Liver (tissue), 9 donors: Measurements from ENCODE around the gene NAA10. TPM values are rescaled to one million over a fixed set of nuclear protein-coding genes. Genes with fewer than 3 reads are reported as not detected.

Experiments used
- DNase-seq: peaks from one replicate; pipeline ENCODE4 v3.0.0-alpha.2; 2017; ENCODE audit warnings: low spot score
- H3K27ac ChIP-seq, 2 donors: one replicate each; pipeline ENCODE4 v1.7.0; 2013; ENCODE audit warnings: inconsistent platforms in 2 of 2, low read length in 2 of 2, control low read depth in 1 of 2, low read depth in 1 of 2, mild to moderate bottlenecking in 1 of 2
- H3K27me3 ChIP-seq, 4 donors: one replicate each; pipeline versions ENCODE4 v1.6.1 to v1.7.0; 2013; ENCODE audit warnings: low read length in 3 of 4, inconsistent platforms in 1 of 4, mild to moderate bottlenecking in 1 of 4, moderate library complexity in 1 of 4; ENCODE audit not compliant: control insufficient read depth in 4 of 4, insufficient read depth in 4 of 4
- H3K36me3 ChIP-seq, 4 donors: one replicate each; pipeline versions ENCODE4 v1.6.1 to v1.7.0; 2013; ENCODE audit warnings: low read length in 3 of 4, mild to moderate bottlenecking in 3 of 4, low read depth in 1 of 4, moderate library complexity in 1 of 4; ENCODE audit not compliant: control insufficient read depth in 4 of 4, insufficient read depth in 3 of 4
- H3K4me1 ChIP-seq, 4 donors: one replicate each; pipeline versions ENCODE4 v1.6.1 to v1.7.0; 2013; ENCODE audit warnings: low read length in 3 of 4, mild to moderate bottlenecking in 3 of 4, moderate library complexity in 1 of 4; ENCODE audit not compliant: control insufficient read depth in 4 of 4, insufficient read depth in 4 of 4
- H3K4me3 ChIP-seq, 3 donors: one replicate each; pipeline versions ENCODE4 v1.6.1 to v1.7.0; 2013; ENCODE audit warnings: low read length in 3 of 3, control low read depth in 1 of 3, low read depth in 1 of 3, mild to moderate bottlenecking in 1 of 3
- H3K9ac ChIP-seq, 2 donors: one replicate each; pipeline ENCODE4 v1.7.0; 2013; ENCODE audit warnings: low read length in 2 of 2, mild to moderate bottlenecking in 2 of 2, moderate library complexity in 2 of 2, control low read depth in 1 of 2, low read depth in 1 of 2
- H3K9me3 ChIP-seq, 4 donors: one replicate each; pipeline versions ENCODE4 v1.6.1 to v1.7.0; 2013; ENCODE audit warnings: low read length in 3 of 4; ENCODE audit not compliant: control insufficient read depth in 4 of 4
- CTCF ChIP-seq: fragments of 150-350 bp; IDR thresholded peaks from 2 replicates; pipeline ENCODE4 v1.5.1; 2017; ENCODE audit warnings: improper control_type of control experiment, low read depth, low read length; ENCODE audit not compliant: missing input control
- EGR1 ChIP-seq, 2 donors: IDR thresholded peaks; 2 replicates each; pipeline ENCODE4 v1.6.1; 2016 to 2018; ENCODE audit warnings: antibody characterized with exemption in 2 of 2, low read depth in 2 of 2
- FOXA1 ChIP-seq: IDR thresholded peaks from 2 replicates; pipeline ENCODE4 v1.6.1; 2016; ENCODE audit warnings: antibody characterized with exemption
- FOXA2 ChIP-seq: IDR thresholded peaks from 2 replicates; pipeline ENCODE4 v1.6.1; 2016; ENCODE audit warnings: antibody characterized with exemption
- GABPA ChIP-seq, 2 donors: IDR thresholded peaks in 1 of 2; conservative IDR thresholded peaks in 1 of 2; 2 replicates each; pipeline ENCODE4 v1.6.1; 2016; ENCODE audit warnings: antibody characterized with exemption in 2 of 2, mild to moderate bottlenecking in 1 of 2, moderate library complexity in 1 of 2
- HNF4A ChIP-seq, 2 donors: conservative IDR thresholded peaks; 2 replicates each; pipeline ENCODE4 v1.6.1; 2016; ENCODE audit warnings: antibody characterized with exemption in 2 of 2, mild to moderate bottlenecking in 2 of 2
- HNF4G ChIP-seq: IDR thresholded peaks from 2 replicates; pipeline ENCODE4 v1.6.1; 2016; ENCODE audit warnings: antibody characterized with exemption
- JUND ChIP-seq, 2 donors: IDR thresholded peaks; 2 replicates each; pipeline ENCODE4 v1.6.1; 2016; ENCODE audit warnings: antibody characterized with exemption in 2 of 2
- MAX ChIP-seq: IDR thresholded peaks from 2 replicates; pipeline ENCODE4 v1.6.1; 2016; ENCODE audit warnings: antibody characterized with exemption
- NR2F2 ChIP-seq: IDR thresholded peaks from 2 replicates; pipeline ENCODE4 v1.6.1; 2016; ENCODE audit warnings: antibody characterized with exemption
- RAD21 ChIP-seq, 2 donors: IDR thresholded peaks; 2 replicates each; pipeline ENCODE4 v1.6.1; 2016; ENCODE audit warnings: antibody characterized with exemption in 2 of 2, mild to moderate bottlenecking in 2 of 2
- REST ChIP-seq: IDR thresholded peaks from 2 replicates; pipeline ENCODE4 v1.6.1; 2016; ENCODE audit warnings: antibody characterized with exemption, mild to moderate bottlenecking
- RXRA ChIP-seq, 2 donors: IDR thresholded peaks; 2 replicates each; pipeline ENCODE4 v1.6.1; 2017 to 2018; ENCODE audit warnings: antibody characterized with exemption in 2 of 2, mild to moderate bottlenecking in 1 of 2
- SP1 ChIP-seq: IDR thresholded peaks from 2 replicates; pipeline ENCODE4 v1.6.1; 2018; ENCODE audit warnings: antibody characterized with exemption, mild to moderate bottlenecking
- TAF1 ChIP-seq: conservative IDR thresholded peaks from 2 replicates; pipeline ENCODE4 v1.6.1; 2016; ENCODE audit warnings: antibody characterized with exemption, mild to moderate bottlenecking
- YY1 ChIP-seq: IDR thresholded peaks from 2 replicates; pipeline ENCODE4 v1.6.1; 2016; ENCODE audit warnings: antibody characterized with exemption, mild to moderate bottlenecking
- ZBTB33 ChIP-seq: IDR thresholded peaks from 2 replicates; pipeline ENCODE4 v1.6.1; 2016; ENCODE audit warnings: antibody characterized with exemption
- WGBS: extraction: QIAGEN DNeasy Blood & Tissue Kit; methylation state at CpG from one replicate; pipeline ENCODE4 v1.1.7; 2013; 5-methylcytosine and 5-hydroxymethylcytosine counted together
- polyA plus RNA-seq, 2 donors: library from polyadenylated mRNA; stranded (reverse) in 1 of 2; unstranded in 1 of 2; fragments of 200-250 nt in 1 of 2; fragments of >200 nt in 1 of 2; fragmentation: Nextera tagmentation in 1 of 2; extraction: Ambion mirVana in 1 of 2; gene quantifications; one replicate each; pipeline versions ENCODE4 v1.2.1 to v1.2.3, GENCODE V29; 2013 to 2015
- total RNA-seq, 2 donors: library from RNA; depleted of rRNA; stranded (reverse); fragments of >200 nt; gene quantifications; one replicate each; pipeline ENCODE4 v1.2.3, GENCODE V29; 2014
- TF ChIP-seq, protein P1 (sequence below): IDR thresholded peaks from 2 replicates; pipeline ENCODE4 v1.6.1; 2016; ENCODE audit warnings: antibody characterized with exemption
- donor health status: healthy.
- donor health status: healthy.
- donor health status: healthy.
- donor health status: healthy.
- donor health status: healthy.

Gene NAA10
- total and polyA plus RNA-seq, 4 donors, result 20.5 to 58.8 (median 44.4) TPM

DNA sequence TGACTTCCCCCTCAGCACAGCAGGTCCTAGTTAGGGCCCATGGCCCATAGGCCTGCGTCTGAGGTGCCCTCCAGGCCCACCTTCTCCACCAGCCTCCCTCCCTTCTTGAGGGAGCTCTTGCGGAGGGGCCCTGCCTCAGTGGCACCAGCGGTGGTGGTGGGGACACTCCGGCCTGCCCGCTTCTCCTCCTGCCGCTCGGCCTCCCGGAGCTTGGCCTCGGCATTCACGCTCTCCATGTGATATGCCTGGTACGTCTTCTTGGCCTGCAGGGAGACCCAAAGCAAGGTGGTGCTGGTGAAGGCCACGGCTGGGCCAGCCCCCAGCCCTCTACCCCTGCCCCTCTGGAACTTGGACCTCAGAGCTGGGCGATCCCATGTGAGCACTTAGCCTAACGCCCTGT, 14.3 kb downstream of the NAA10 start:
- Histone ChIP-seq H3K27ac (no peak overlapping the region), H3K4me3 (no peak overlapping the region), H3K27me3 (no peaks in the 10 kb centered on the region), H3K36me3 (no peaks in the 10 kb centered on the region), H3K9ac (no peak overlapping the region), H3K9me3 (no peaks in the 10 kb centered on the region), H3K4me1 (peaks cover 3 to 10% (median 4%) of the 10 kb centered on the region in 4 donors)
- DNase-seq, result no peak
- TF ChIP-seq, protein P1, sequence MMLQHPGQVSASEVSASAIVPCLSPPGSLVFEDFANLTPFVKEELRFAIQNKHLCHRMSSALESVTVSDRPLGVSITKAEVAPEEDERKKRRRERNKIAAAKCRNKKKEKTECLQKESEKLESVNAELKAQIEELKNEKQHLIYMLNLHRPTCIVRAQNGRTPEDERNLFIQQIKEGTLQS, result no peak
- no peak for TF ChIP-seq YY1
- no peak for TF ChIP-seq JUND (IDR thresholded peaks at IDR 0.05)
- TF ChIP-seq REST, result no peak
- TF ChIP-seq CTCF, result no peak
- no peak for TF ChIP-seq FOXA2
- no peak for TF ChIP-seq GABPA (IDR thresholded peaks at IDR 0.05 in 1 of 2, conservative IDR thresholded peaks at IDR 0.05 in 1 of 2)
- no peak for TF ChIP-seq RAD21 (IDR thresholded peaks at IDR 0.05)
- no peak for TF ChIP-seq NR2F2
- no peak for TF ChIP-seq HNF4A (conservative IDR thresholded peaks at IDR 0.05)
- no peak for TF ChIP-seq ZBTB33
- no peak for TF ChIP-seq MAX
- TF ChIP-seq EGR1 (IDR thresholded peaks at IDR 0.05; ENCODE audit: low read depth in 2 of 2), result no peak
- no peak for TF ChIP-seq SP1
- no peak for TF ChIP-seq TAF1
- TF ChIP-seq RXRA (IDR thresholded peaks at IDR 0.05), result no peak
- TF ChIP-seq FOXA1, result no peak
- no peak for TF ChIP-seq HNF4G
- 96% methylated on average over 14 of the region's 14 CpGs for WGBS
